ENCODE data around the gene AMMECR1. TPM values are rescaled to one million over a fixed set of nuclear protein-coding genes. Genes with fewer than 3 reads are reported as not detected.

The AMMECR1 gene
- total RNA-seq, 1 experiment from 2014 or later = 34.4 TPM

GRCh38 chrX:110294087-110294486 lies 23.8 kb downstream of the AMMECR1 start:
- no peak for DNase-seq
- H3K36me3 ChIP-seq (replicated peaks; ENCODE audit: control insufficient read depth, insufficient read depth, low read length) = no peaks in the 10 kb centered on the region
- no peaks in the 10 kb centered on the region for H3K27me3 ChIP-seq (ENCODE audit: control insufficient read depth, insufficient read depth, low read length)
- no peak overlapping the region for H3K4me3 ChIP-seq (ENCODE audit: insufficient read depth, low read depth, low read length)

GRCh38 chrX:110293658-110294057 lies 24.2 kb downstream of the AMMECR1 start:
- no peak overlapping the region for H3K4me3 ChIP-seq (ENCODE audit: insufficient read depth, low read depth, low read length)
- no peaks in the 10 kb centered on the region for H3K36me3 ChIP-seq (replicated peaks; ENCODE audit: control insufficient read depth, insufficient read depth, low read length)
- DNase-seq = no peak
- H3K27me3 ChIP-seq (ENCODE audit: control insufficient read depth, insufficient read depth, low read length) = no peaks in the 10 kb centered on the region

GRCh38 chrX:110287605-110288004 lies 30.3 kb downstream of the AMMECR1 start:
- H3K27me3 ChIP-seq (ENCODE audit: control insufficient read depth, insufficient read depth, low read length) = no peaks in the 10 kb centered on the region
- H3K4me3 ChIP-seq (ENCODE audit: insufficient read depth, low read depth, low read length) = no peak overlapping the region
- DNase-seq = no peak

GRCh38 chrX:110286106-110286505 lies 31.8 kb downstream of the AMMECR1 start:
- no peaks in the 10 kb centered on the region for H3K36me3 ChIP-seq (replicated peaks; ENCODE audit: control insufficient read depth, insufficient read depth, low read length)
- DNase-seq = no peak
- no peaks in the 10 kb centered on the region for H3K27me3 ChIP-seq (ENCODE audit: control insufficient read depth, insufficient read depth, low read length)
- no peak overlapping the region for H3K4me3 ChIP-seq (ENCODE audit: insufficient read depth, low read depth, low read length)

More at GRCh38 chrX:110287605-110288004, 30.3 kb downstream of the AMMECR1 start:
- no peaks in the 10 kb centered on the region for H3K36me3 ChIP-seq (replicated peaks; ENCODE audit: control insufficient read depth, insufficient read depth, low read length)

GRCh38 chrX:110284159-110284558 lies 33.7 kb downstream of the AMMECR1 start:
- Histone ChIP-seq H3K36me3 (replicated peaks; ENCODE audit: control insufficient read depth, insufficient read depth, low read length) (no peaks in the 10 kb centered on the region), H3K4me3 (ENCODE audit: insufficient read depth, low read depth, low read length) (no peak overlapping the region), H3K27me3 (ENCODE audit: control insufficient read depth, insufficient read depth, low read length) (no peaks in the 10 kb centered on the region)
- DNase-seq = no peak

GRCh38 chrX:110282922-110283321 lies 35.0 kb downstream of the AMMECR1 start:
- no peak overlapping the region for H3K4me3 ChIP-seq (ENCODE audit: insufficient read depth, low read depth, low read length)
- H3K27me3 ChIP-seq (ENCODE audit: control insufficient read depth, insufficient read depth, low read length) = no peaks in the 10 kb centered on the region
- H3K36me3 ChIP-seq (replicated peaks; ENCODE audit: control insufficient read depth, insufficient read depth, low read length) = no peaks in the 10 kb centered on the region
- DNase-seq = no peak

GRCh38 chrX:110281377-110281776 lies 36.5 kb downstream of the AMMECR1 start:
- H3K36me3 ChIP-seq (replicated peaks; ENCODE audit: control insufficient read depth, insufficient read depth, low read length) = no peaks in the 10 kb centered on the region
- H3K4me3 ChIP-seq (ENCODE audit: insufficient read depth, low read depth, low read length) = no peak overlapping the region
- no peaks in the 10 kb centered on the region for H3K27me3 ChIP-seq (ENCODE audit: control insufficient read depth, insufficient read depth, low read length)
- DNase-seq = no peak

GRCh38 chrX:110280954-110281353 lies 36.9 kb downstream of the AMMECR1 start:
- H3K4me3 ChIP-seq (ENCODE audit: insufficient read depth, low read depth, low read length) = no peak overlapping the region
- no peak for DNase-seq
- H3K27me3 ChIP-seq (ENCODE audit: control insufficient read depth, insufficient read depth, low read length) = no peaks in the 10 kb centered on the region
- H3K36me3 ChIP-seq (replicated peaks; ENCODE audit: control insufficient read depth, insufficient read depth, low read length) = no peaks in the 10 kb centered on the region

GRCh38 chrX:110277609-110278008 lies 40.3 kb downstream of the AMMECR1 start:
- Histone ChIP-seq H3K36me3 (replicated peaks; ENCODE audit: control insufficient read depth, insufficient read depth, low read length) (no peaks in the 10 kb centered on the region), H3K27me3 (ENCODE audit: control insufficient read depth, insufficient read depth, low read length) (no peaks in the 10 kb centered on the region), H3K4me3 (ENCODE audit: insufficient read depth, low read depth, low read length) (no peak overlapping the region)
- DNase-seq = no peak

- no peak overlapping the region for H3K4me3 ChIP-seq (ENCODE audit: insufficient read depth, low read depth, low read length)
- DNase-seq = no peak
- no peaks in the 10 kb centered on the region for H3K36me3 ChIP-seq (replicated peaks; ENCODE audit: control insufficient read depth, insufficient read depth, low read length)
- no peaks in the 10 kb centered on the region for H3K27me3 ChIP-seq (ENCODE audit: control insufficient read depth, insufficient read depth, low read length)
Measured at GRCh38 chrX:110276778-110277177, 41.1 kb downstream of the AMMECR1 start.

- Histone ChIP-seq H3K36me3 (replicated peaks; ENCODE audit: control insufficient read depth, insufficient read depth, low read length) (no peaks in the 10 kb centered on the region), H3K27me3 (ENCODE audit: control insufficient read depth, insufficient read depth, low read length) (no peaks in the 10 kb centered on the region), H3K4me3 (ENCODE audit: insufficient read depth, low read depth, low read length) (no peak overlapping the region)
- DNase-seq = no peak
Measured at GRCh38 chrX:110268886-110269285, 49.0 kb downstream of the AMMECR1 start.

- Histone ChIP-seq H3K27me3 (ENCODE audit: control insufficient read depth, insufficient read depth, low read length) (no peaks in the 10 kb centered on the region), H3K4me3 (ENCODE audit: insufficient read depth, low read depth, low read length) (no peak overlapping the region), H3K36me3 (replicated peaks; ENCODE audit: control insufficient read depth, insufficient read depth, low read length) (no peaks in the 10 kb centered on the region)
- no peak for DNase-seq
Measured at GRCh38 chrX:110268395-110268794, 49.5 kb downstream of the AMMECR1 start.

- no peak for DNase-seq
- Histone ChIP-seq H3K27me3 (ENCODE audit: control insufficient read depth, insufficient read depth, low read length) (no peaks in the 10 kb centered on the region), H3K36me3 (replicated peaks; ENCODE audit: control insufficient read depth, insufficient read depth, low read length) (no peaks in the 10 kb centered on the region), H3K4me3 (ENCODE audit: insufficient read depth, low read depth, low read length) (no peak overlapping the region)
Measured at GRCh38 chrX:110267874-110268273, 50.0 kb downstream of the AMMECR1 start.

GRCh38 chrX:110265661-110266060 lies 52.2 kb downstream of the AMMECR1 start:
- no peak for DNase-seq
- H3K36me3 ChIP-seq (replicated peaks; ENCODE audit: control insufficient read depth, insufficient read depth, low read length) = no peaks in the 10 kb centered on the region
- H3K4me3 ChIP-seq (ENCODE audit: insufficient read depth, low read depth, low read length) = no peak overlapping the region
- H3K27me3 ChIP-seq (ENCODE audit: control insufficient read depth, insufficient read depth, low read length) = no peaks in the 10 kb centered on the region

GRCh38 chrX:110259117-110259516 lies 58.8 kb downstream of the AMMECR1 start:
- no peak overlapping the region for H3K4me3 ChIP-seq (ENCODE audit: insufficient read depth, low read depth, low read length)

GRCh38 chrX:110258552-110258951 lies 59.3 kb downstream of the AMMECR1 start:
- Histone ChIP-seq H3K27me3 (ENCODE audit: control insufficient read depth, insufficient read depth, low read length) (no peaks in the 10 kb centered on the region), H3K36me3 (replicated peaks; ENCODE audit: control insufficient read depth, insufficient read depth, low read length) (no peaks in the 10 kb centered on the region), H3K4me3 (ENCODE audit: insufficient read depth, low read depth, low read length) (no peak overlapping the region)
- DNase-seq = no peak

More at GRCh38 chrX:110259117-110259516, 58.8 kb downstream of the AMMECR1 start:
- no peak for DNase-seq
- Histone ChIP-seq H3K36me3 (replicated peaks; ENCODE audit: control insufficient read depth, insufficient read depth, low read length) (no peaks in the 10 kb centered on the region), H3K27me3 (ENCODE audit: control insufficient read depth, insufficient read depth, low read length) (no peaks in the 10 kb centered on the region)
